ENCODE results near the gene PARD6B.

PARD6B gene

GRCh38 chr20:50731055-50731929 is at the start of gene PARD6B:
PARD6B (plus strand) TSS chr20:50731580; CDS start chr20:50731787, 207 bp downstream.
- H3K4me3 ChIP-seq (ENCODE audit: low read depth, low read length), result peak within 1 kb of the TSS; percentile 83
- no peaks in the 10 kb centered on the region for H3K27me3 ChIP-seq (ENCODE audit: control insufficient read depth, insufficient read depth, low read length)
- H3K36me3 ChIP-seq (ENCODE audit: control insufficient read depth, insufficient read depth, low read length), result peaks cover 10% of the 10 kb centered on the region; the same call in 1 of the 2 replicates
- no peaks in the 10 kb centered on the region for H3K9me3 ChIP-seq (ENCODE audit: control insufficient read depth, insufficient read depth, low read length)
- H3K9ac ChIP-seq (ENCODE audit: low read depth, low read length), result peak within 1 kb of the TSS; percentile 59
- peak within 1 kb of the TSS; percentile 93 for H3K27ac ChIP-seq (ENCODE audit: low read depth, low read length)
- peaks cover 22% of the 10 kb centered on the region for H3K4me1 ChIP-seq (ENCODE audit: control insufficient read depth, insufficient read depth, low read length)

- H3K4me1 ChIP-seq (ENCODE audit: control insufficient read depth, insufficient read depth, low read length), result no peaks in the 10 kb centered on the region
These were observed 49.3 kb upstream of the PARD6B start for GRCh38 chr20:50682065-50682464.

GRCh38 chr20:50682947-50683530 is 48.3 kb upstream of the PARD6B start:
- H3K4me3 ChIP-seq (ENCODE audit: low read depth, low read length), result no peak overlapping the region
- no peaks in the 10 kb centered on the region for H3K9me3 ChIP-seq (ENCODE audit: control insufficient read depth, insufficient read depth, low read length)
- H3K27ac ChIP-seq (ENCODE audit: low read depth, low read length), result no peak overlapping the region
- no peak overlapping the region for H3K9ac ChIP-seq (ENCODE audit: low read depth, low read length)
- no peaks in the 10 kb centered on the region for H3K27me3 ChIP-seq (ENCODE audit: control insufficient read depth, insufficient read depth, low read length)
- H3K4me1 ChIP-seq (ENCODE audit: control insufficient read depth, insufficient read depth, low read length), result no peaks in the 10 kb centered on the region
- H3K36me3 ChIP-seq (ENCODE audit: control insufficient read depth, insufficient read depth, low read length), result no peaks in the 10 kb centered on the region

More at GRCh38 chr20:50682065-50682464, 49.3 kb upstream of the PARD6B start:
- Histone ChIP-seq H3K4me3 (ENCODE audit: low read depth, low read length) (no peak overlapping the region), H3K9ac (ENCODE audit: low read depth, low read length) (no peak overlapping the region), H3K36me3 (ENCODE audit: control insufficient read depth, insufficient read depth, low read length) (no peaks in the 10 kb centered on the region), H3K27ac (ENCODE audit: low read depth, low read length) (no peak overlapping the region), H3K27me3 (ENCODE audit: control insufficient read depth, insufficient read depth, low read length) (no peaks in the 10 kb centered on the region), H3K9me3 (ENCODE audit: control insufficient read depth, insufficient read depth, low read length) (no peaks in the 10 kb centered on the region)

GRCh38 chr20:50683570-50683969 is 47.8 kb upstream of the PARD6B start:
- Histone ChIP-seq H3K27me3 (ENCODE audit: control insufficient read depth, insufficient read depth, low read length) (no peaks in the 10 kb centered on the region), H3K4me1 (ENCODE audit: control insufficient read depth, insufficient read depth, low read length) (no peaks in the 10 kb centered on the region), H3K4me3 (ENCODE audit: low read depth, low read length) (no peak overlapping the region), H3K36me3 (ENCODE audit: control insufficient read depth, insufficient read depth, low read length) (no peaks in the 10 kb centered on the region), H3K9ac (ENCODE audit: low read depth, low read length) (no peak overlapping the region), H3K27ac (ENCODE audit: low read depth, low read length) (no peak overlapping the region), H3K9me3 (ENCODE audit: control insufficient read depth, insufficient read depth, low read length) (no peaks in the 10 kb centered on the region)

- peaks cover 17% of the 10 kb centered on the region for H3K4me1 ChIP-seq (ENCODE audit: control insufficient read depth, insufficient read depth, low read length)
- no peak overlapping the region for H3K9ac ChIP-seq (ENCODE audit: low read depth, low read length)
- no peaks in the 10 kb centered on the region for H3K27me3 ChIP-seq (ENCODE audit: control insufficient read depth, insufficient read depth, low read length)
- H3K27ac ChIP-seq (ENCODE audit: low read depth, low read length), result no peak overlapping the region
- H3K4me3 ChIP-seq (ENCODE audit: low read depth, low read length), result no peak overlapping the region
- no peaks in the 10 kb centered on the region for H3K36me3 ChIP-seq (ENCODE audit: control insufficient read depth, insufficient read depth, low read length)
- H3K9me3 ChIP-seq (ENCODE audit: control insufficient read depth, insufficient read depth, low read length), result no peaks in the 10 kb centered on the region
These were observed 44.6 kb upstream of the PARD6B start for GRCh38 chr20:50686821-50687220.

- no peaks in the 10 kb centered on the region for H3K27me3 ChIP-seq (ENCODE audit: control insufficient read depth, insufficient read depth, low read length)
- H3K9me3 ChIP-seq (ENCODE audit: control insufficient read depth, insufficient read depth, low read length), result no peaks in the 10 kb centered on the region
- H3K36me3 ChIP-seq (ENCODE audit: control insufficient read depth, insufficient read depth, low read length), result no peaks in the 10 kb centered on the region
- peaks cover 23% of the 10 kb centered on the region for H3K4me1 ChIP-seq (ENCODE audit: control insufficient read depth, insufficient read depth, low read length)
- H3K9ac ChIP-seq (ENCODE audit: low read depth, low read length), result no peak overlapping the region
- H3K27ac ChIP-seq (ENCODE audit: low read depth, low read length), result no peak overlapping the region
- H3K4me3 ChIP-seq (ENCODE audit: low read depth, low read length), result no peak overlapping the region
These were observed 43.0 kb upstream of the PARD6B start for GRCh38 chr20:50688256-50688975.

- Histone ChIP-seq H3K27me3 (ENCODE audit: control insufficient read depth, insufficient read depth, low read length) (no peaks in the 10 kb centered on the region), H3K4me1 (ENCODE audit: control insufficient read depth, insufficient read depth, low read length) (peaks cover 27% of the 10 kb centered on the region), H3K9me3 (ENCODE audit: control insufficient read depth, insufficient read depth, low read length) (no peaks in the 10 kb centered on the region), H3K4me3 (ENCODE audit: low read depth, low read length) (peak overlapping the region; percentile 73), H3K9ac (ENCODE audit: low read depth, low read length) (no peak overlapping the region), H3K27ac (ENCODE audit: low read depth, low read length) (no peak overlapping the region), H3K36me3 (ENCODE audit: control insufficient read depth, insufficient read depth, low read length) (no peaks in the 10 kb centered on the region)
These were observed 41.3 kb upstream of the PARD6B start for GRCh38 chr20:50689864-50690649.

GRCh38 chr20:50690650-50691572 is 40.5 kb upstream of the PARD6B start, which contains the start of gene RIPOR3:
RIPOR3 (minus strand) TSS chr20:50691542; CDS start chr20:50691128, 414 bp downstream.
- Histone ChIP-seq H3K27me3 (ENCODE audit: control insufficient read depth, insufficient read depth, low read length) (no peaks in the 10 kb centered on the region), H3K27ac (ENCODE audit: low read depth, low read length) (peak within 1 kb of the TSS; percentile 27), H3K9me3 (ENCODE audit: control insufficient read depth, insufficient read depth, low read length) (no peaks in the 10 kb centered on the region), H3K4me1 (ENCODE audit: control insufficient read depth, insufficient read depth, low read length) (peaks cover 32% of the 10 kb centered on the region), H3K4me3 (ENCODE audit: low read depth, low read length) (peak within 1 kb of the TSS; percentile 73), H3K9ac (ENCODE audit: low read depth, low read length) (peak within 1 kb of the TSS; percentile 41; the same call in 1 of the 2 replicates), H3K36me3 (ENCODE audit: control insufficient read depth, insufficient read depth, low read length) (no peaks in the 10 kb centered on the region)

GRCh38 chr20:50691573-50692551 is 39.5 kb upstream of the PARD6B start:
- H3K4me1 ChIP-seq (ENCODE audit: control insufficient read depth, insufficient read depth, low read length), result peaks cover 32% of the 10 kb centered on the region
- no peaks in the 10 kb centered on the region for H3K9me3 ChIP-seq (ENCODE audit: control insufficient read depth, insufficient read depth, low read length)
- H3K27ac ChIP-seq (ENCODE audit: low read depth, low read length), result peak overlapping the region; percentile 27
- H3K9ac ChIP-seq (ENCODE audit: low read depth, low read length), result peak overlapping the region; percentile 41; the same call in 1 of the 2 replicates
- peak overlapping the region; percentile 73 for H3K4me3 ChIP-seq (ENCODE audit: low read depth, low read length)
- no peaks in the 10 kb centered on the region for H3K36me3 ChIP-seq (ENCODE audit: control insufficient read depth, insufficient read depth, low read length)
- no peaks in the 10 kb centered on the region for H3K27me3 ChIP-seq (ENCODE audit: control insufficient read depth, insufficient read depth, low read length)
